PC-9 (cell line): ENCODE data around the gene RAD18. TPM values are rescaled to one million over a fixed set of nuclear protein-coding genes. Genes with fewer than 3 reads are reported as not detected.

Experiments
- BruUV-seq: library from RNA; stranded (reverse); fragments of 400-500 nt; replicated peaks from 2 replicates; lab custom pipeline; 2021; lab: Mats Ljungman, UMichigan
- CTCF ChIA-PET: fragments of 300-600 bp; sonication (Branson Sonifier 250); formaldehyde crosslinking; loops from one replicate; lab custom pipeline; 2022; ENCODE audit warnings: antibody characterized with exemption; lab: Charles Lee
- POLR2A ChIA-PET: fragments of 300-600 bp; sonication (Branson Sonifier 250); formaldehyde crosslinking; loops from one replicate; lab custom pipeline; 2022; ENCODE audit warnings: antibody characterized with exemption; ENCODE audit not compliant: unreplicated experiment; lab: Charles Lee
- DNase-seq, 2 experiments: peaks; one replicate each; pipeline versions ENCODE4 v3.0.0 to v3.0.0-alpha.2; 2015 to 2022; ENCODE audit warnings: mixed read lengths in 1 of 2
- H2AFZ ChIP-seq: fragments of 200-600 bp; sonication (generic); 2 replicates; pipeline ENCODE4 v1.8.1; 2017; ENCODE audit warnings: antibody characterized with exemption
- H3F3A ChIP-seq: fragments of 200-600 bp; sonication (generic); 2 replicates; pipeline ENCODE4 v1.8.1; 2017; ENCODE audit warnings: antibody characterized with exemption, mild to moderate bottlenecking, low read depth; ENCODE audit not compliant: insufficient read depth
- H3K27ac ChIP-seq: fragments of 200-600 bp; sonication (generic); 2 replicates; pipeline ENCODE4 v1.6.1; 2016; ENCODE audit warnings: mixed run types
- H3K27me3 ChIP-seq: fragments of 200-600 bp; sonication (generic); 2 replicates; pipeline ENCODE4 v1.6.1; 2016; ENCODE audit warnings: low read depth, mixed run types; ENCODE audit not compliant: insufficient read depth
- H3K36me3 ChIP-seq: fragments of 200-600 bp; sonication (generic); 2 replicates; pipeline ENCODE4 v1.6.1; 2016; ENCODE audit warnings: low read depth, mixed run types
- H3K4me1 ChIP-seq: fragments of 200-600 bp; sonication (generic); replicated peaks from 2 replicates; pipeline ENCODE4 v1.6.1; 2016; ENCODE audit warnings: mixed run types; ENCODE audit not compliant: insufficient read depth
- H3K4me2 ChIP-seq: fragments of 200-600 bp; sonication (generic); 2 replicates; pipeline ENCODE4 v1.6.1; 2017; ENCODE audit warnings: mixed run types
- H3K4me3 ChIP-seq: fragments of 200-600 bp; sonication (generic); 2 replicates; pipeline ENCODE4 v1.6.1; 2016; ENCODE audit warnings: mixed run types
- H3K79me2 ChIP-seq: fragments of 200-600 bp; sonication (generic); 2 replicates; pipeline ENCODE4 v1.6.1; 2017; ENCODE audit warnings: low read depth, mixed run types
- H3K9me2 ChIP-seq: fragments of 200-600 bp; sonication (generic); 2 replicates; pipeline ENCODE4 v1.8.1; 2017; ENCODE audit warnings: mild to moderate bottlenecking; ENCODE audit not compliant: insufficient read depth
- H3K9me3 ChIP-seq: fragments of 200-600 bp; sonication (generic); 2 replicates; pipeline ENCODE4 v1.8.1; 2016; ENCODE audit warnings: low read depth; ENCODE audit not compliant: insufficient read depth
- H4K20me1 ChIP-seq: fragments of 200-600 bp; sonication (generic); 2 replicates; pipeline ENCODE4 v1.8.1; 2017; ENCODE audit not compliant: insufficient read depth
- EZH2 ChIP-seq: fragments of 200-600 bp; sonication (generic); IDR thresholded peaks from 2 replicates; pipeline ENCODE4 v1.8.0; 2017; ENCODE audit warnings: antibody characterized with exemption, low read depth
- intact Hi-C: fragments of 100-400 bp; cut with micrococcal nuclease; formaldehyde crosslinking; loops from one replicate; pipeline ENCODE4 v1.10.0; 2022; ENCODE audit not compliant: unreplicated experiment
- total RNA-seq: library from RNA; stranded (reverse); gene quantifications from 2 replicates; pipeline ENCODE4 v1.2.3, GENCODE V29; 2021
- TF ChIP-seq, protein P1 (sequence below): fragments of 200-600 bp; sonication (generic); conservative IDR thresholded peaks from 2 replicates; pipeline ENCODE4 v1.6.1; 2017; ENCODE audit warnings: mixed run types, antibody characterized with exemption, mild to moderate bottlenecking, moderate library complexity

RAD18 gene
- total RNA-seq, 1 experiment from 2014 or later, result 29.1 TPM

DNA sequence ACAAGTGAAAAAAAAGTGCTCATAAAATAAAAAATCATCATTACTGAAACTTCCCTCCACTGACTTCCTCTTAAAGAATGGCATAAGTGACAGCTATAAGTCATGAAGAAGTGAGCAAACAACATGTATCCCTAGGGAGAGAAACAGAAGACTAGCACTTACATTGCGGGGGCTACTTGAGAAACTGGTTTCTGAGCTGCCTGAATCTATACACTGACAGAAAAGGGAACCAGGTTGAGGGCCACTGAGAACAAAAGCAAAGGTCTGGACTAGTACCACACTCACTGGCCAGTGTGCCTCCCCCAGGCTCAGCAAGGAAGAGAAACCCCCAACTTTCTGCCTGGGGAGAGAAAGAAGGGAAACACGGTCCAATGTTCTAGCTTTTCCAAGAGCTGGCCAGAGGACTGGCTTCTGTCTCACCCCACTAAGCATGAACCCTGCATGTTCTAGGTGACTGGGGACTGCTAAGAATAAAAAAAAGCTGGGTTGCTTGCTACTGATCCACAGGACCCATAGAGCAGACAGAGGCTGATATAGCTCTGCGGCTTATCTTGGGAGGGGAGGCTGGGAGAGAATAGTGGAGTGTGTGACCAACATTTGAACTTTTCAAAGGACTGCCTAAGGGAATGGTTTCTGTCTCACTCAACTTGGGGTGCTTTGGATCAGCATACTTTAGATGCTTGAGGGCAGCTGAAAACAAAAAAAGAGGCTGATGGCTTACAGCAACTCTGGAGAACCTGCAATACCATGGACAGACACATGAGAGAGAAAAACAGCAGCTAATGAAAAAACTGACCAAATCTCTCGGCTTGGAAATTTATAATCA is 8.1 kb downstream of the RAD18 start:
- CTCF ChIA-PET, result no interaction called here
- no peaks in the 10 kb centered on the region for H3K9me3 ChIP-seq
- no peak for DNase-seq
- H3K27me3 ChIP-seq, result no peaks in the 10 kb centered on the region
- intact Hi-C loops, result no loop called here
- H3F3A ChIP-seq, result no peaks in the 10 kb centered on the region
- H3K9me2 ChIP-seq, result no peaks in the 10 kb centered on the region
- 0 out of 2 replicates have a peak, but pooled peaks cover 6% of the 10 kb centered on the region for H4K20me1 ChIP-seq
- peaks cover 62% of the 10 kb centered on the region for H3K79me2 ChIP-seq
- no peak overlapping the region for H2AFZ ChIP-seq
- H3K4me3 ChIP-seq, result no peak overlapping the region
- no TSS peak for BruUV-seq
- H3K4me2 ChIP-seq, result no peak overlapping the region
- POLR2A ChIA-PET, result interaction anchor here (0.5 to 0.6 kb wide), 2 partner anchors 10 to 111 kb away, joined by 3 to 4 read pairs; no protein-coding TSS in a partner anchor
- no peak for TF ChIP-seq EZH2
- TF ChIP-seq, protein P1, sequence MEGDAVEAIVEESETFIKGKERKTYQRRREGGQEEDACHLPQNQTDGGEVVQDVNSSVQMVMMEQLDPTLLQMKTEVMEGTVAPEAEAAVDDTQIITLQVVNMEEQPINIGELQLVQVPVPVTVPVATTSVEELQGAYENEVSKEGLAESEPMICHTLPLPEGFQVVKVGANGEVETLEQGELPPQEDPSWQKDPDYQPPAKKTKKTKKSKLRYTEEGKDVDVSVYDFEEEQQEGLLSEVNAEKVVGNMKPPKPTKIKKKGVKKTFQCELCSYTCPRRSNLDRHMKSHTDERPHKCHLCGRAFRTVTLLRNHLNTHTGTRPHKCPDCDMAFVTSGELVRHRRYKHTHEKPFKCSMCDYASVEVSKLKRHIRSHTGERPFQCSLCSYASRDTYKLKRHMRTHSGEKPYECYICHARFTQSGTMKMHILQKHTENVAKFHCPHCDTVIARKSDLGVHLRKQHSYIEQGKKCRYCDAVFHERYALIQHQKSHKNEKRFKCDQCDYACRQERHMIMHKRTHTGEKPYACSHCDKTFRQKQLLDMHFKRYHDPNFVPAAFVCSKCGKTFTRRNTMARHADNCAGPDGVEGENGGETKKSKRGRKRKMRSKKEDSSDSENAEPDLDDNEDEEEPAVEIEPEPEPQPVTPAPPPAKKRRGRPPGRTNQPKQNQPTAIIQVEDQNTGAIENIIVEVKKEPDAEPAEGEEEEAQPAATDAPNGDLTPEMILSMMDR, result no peak
- H3K27ac ChIP-seq, result no peak overlapping the region
- peaks cover 13% of the 10 kb centered on the region for H3K36me3 ChIP-seq
- no peaks in the 10 kb centered on the region for H3K4me1 ChIP-seq

- TF ChIP-seq, protein P1, result no peak
- TF ChIP-seq EZH2, result no peak
- no peak for DNase-seq
- no peak overlapping the region for H3K4me2 ChIP-seq
- H2AFZ ChIP-seq, result no peak overlapping the region
- no peak overlapping the region for H3K27ac ChIP-seq
- ChIA-PET POLR2A (no interaction called here), CTCF (no interaction called here)
- no peak overlapping the region for H3K4me3 ChIP-seq
- H4K20me1 ChIP-seq, result 0 out of 2 replicates have a peak, but pooled peaks cover 6% of the 10 kb centered on the region
- no peaks in the 10 kb centered on the region for H3K4me1 ChIP-seq
- peaks cover 12% of the 10 kb centered on the region for H3K36me3 ChIP-seq
- BruUV-seq, result no TSS peak
- no peaks in the 10 kb centered on the region for H3K9me3 ChIP-seq
- H3F3A ChIP-seq, result no peaks in the 10 kb centered on the region
- H3K9me2 ChIP-seq, result no peaks in the 10 kb centered on the region
- peaks cover 64% of the 10 kb centered on the region for H3K79me2 ChIP-seq
- intact Hi-C loops, result no loop called here
- H3K27me3 ChIP-seq, result no peaks in the 10 kb centered on the region
These were observed 10.0 kb downstream of the RAD18 start for GRCh38 chr3:8953313-8953712.

- Histone ChIP-seq H3K27me3 (no peaks in the 10 kb centered on the region), H3K4me1 (no peaks in the 10 kb centered on the region), H2AFZ (no peak overlapping the region), H3K4me2 (no peak overlapping the region), H3K4me3 (no peak overlapping the region), H3F3A (no peaks in the 10 kb centered on the region), H3K9me2 (no peaks in the 10 kb centered on the region), H4K20me1 (0 out of 2 replicates have a peak, but pooled peaks cover 6% of the 10 kb centered on the region), H3K79me2 (peaks cover 64% of the 10 kb centered on the region), H3K36me3 (peaks cover under 1% of the 10 kb centered on the region; the same call in 1 of the 2 replicates), H3K27ac (no peak overlapping the region), H3K9me3 (no peaks in the 10 kb centered on the region)
- intact Hi-C loops, result no loop called here
- no TSS peak for BruUV-seq
- no peak for DNase-seq
- TF ChIP-seq, protein P1, result no peak
- TF ChIP-seq EZH2, result no peak
- CTCF ChIA-PET, result no interaction called here
- POLR2A ChIA-PET, result no interaction called here
These were observed 11.1 kb downstream of the RAD18 start for GRCh38 chr3:8952130-8952529.
